HUES48 (cell line): ENCODE measurements around the gene MCRS1.

Experiments used
- H3K27ac ChIP-seq: one replicate; pipeline ENCODE4 v1.7.0; 2013; ENCODE audit warnings: low read depth, low read length, inconsistent platforms
- H3K27me3 ChIP-seq: 2 replicates; pipeline ENCODE4 v1.6.1; 2013; ENCODE audit warnings: mild to moderate bottlenecking, low read length; ENCODE audit not compliant: control insufficient read depth, insufficient read depth
- H3K36me3 ChIP-seq: 2 replicates; pipeline ENCODE4 v1.6.1; 2013; ENCODE audit warnings: low read length; ENCODE audit not compliant: control insufficient read depth, insufficient read depth
- H3K4me1 ChIP-seq: 2 replicates; pipeline ENCODE4 v1.6.1; 2013; ENCODE audit warnings: mild to moderate bottlenecking, low read length; ENCODE audit not compliant: control insufficient read depth, insufficient read depth
- H3K4me3 ChIP-seq: 2 replicates; pipeline ENCODE4 v1.5.1; 2013; ENCODE audit warnings: mild to moderate bottlenecking, low read depth, low read length
- H3K9ac ChIP-seq: 2 replicates; pipeline ENCODE4 v1.6.1; 2013; ENCODE audit warnings: mild to moderate bottlenecking, low read depth, low read length, moderate library complexity
- H3K9me3 ChIP-seq: 2 replicates; pipeline ENCODE4 v1.6.1; 2013; ENCODE audit warnings: low read length; ENCODE audit not compliant: control insufficient read depth, insufficient read depth

The MCRS1 gene

GRCh38 chr12:49545815-49546214 is 22.1 kb downstream of the MCRS1 start:
- no peak overlapping the region for H3K9ac ChIP-seq

GRCh38 chr12:49543914-49544815 is 23.8 kb downstream of the MCRS1 start:
- H3K4me1 ChIP-seq = peaks cover 7% of the 10 kb centered on the region
- peak overlapping the region; percentile 59 for H3K4me3 ChIP-seq
- peaks cover 95% of the 10 kb centered on the region for H3K27me3 ChIP-seq

More at GRCh38 chr12:49545815-49546214, 22.1 kb downstream of the MCRS1 start:
- Histone ChIP-seq H3K4me3 (no peak overlapping the region), H3K27me3 (peaks cover 95% of the 10 kb centered on the region), H3K27ac (no peak overlapping the region), H3K9me3 (no peaks in the 10 kb centered on the region), H3K36me3 (no peaks in the 10 kb centered on the region), H3K4me1 (peaks cover 10% of the 10 kb centered on the region)

GRCh38 chr12:49543221-49543913 is 24.6 kb downstream of the MCRS1 start:
- H3K4me1 ChIP-seq = peaks cover 3% of the 10 kb centered on the region
- H3K27ac ChIP-seq = no peak overlapping the region
- no peaks in the 10 kb centered on the region for H3K36me3 ChIP-seq
- H3K4me3 ChIP-seq = 0 out of 2 replicates have a peak overlapping the region, but pooled peaks have one; percentile 59
- no peak overlapping the region for H3K9ac ChIP-seq
- no peaks in the 10 kb centered on the region for H3K9me3 ChIP-seq
- H3K27me3 ChIP-seq = peaks cover 95% of the 10 kb centered on the region

More at GRCh38 chr12:49543914-49544815, 23.8 kb downstream of the MCRS1 start:
- H3K27ac ChIP-seq = no peak overlapping the region
- no peak overlapping the region for H3K9ac ChIP-seq
- no peaks in the 10 kb centered on the region for H3K9me3 ChIP-seq
- no peaks in the 10 kb centered on the region for H3K36me3 ChIP-seq

- H3K9ac ChIP-seq = no peak overlapping the region
- no peaks in the 10 kb centered on the region for H3K36me3 ChIP-seq
- H3K27ac ChIP-seq = no peak overlapping the region
- H3K27me3 ChIP-seq = peaks cover 95% of the 10 kb centered on the region
- no peak overlapping the region for H3K4me3 ChIP-seq
- H3K9me3 ChIP-seq = no peaks in the 10 kb centered on the region
- H3K4me1 ChIP-seq = peaks cover 6% of the 10 kb centered on the region
Observed at GRCh38 chr12:49542592-49543160, 25.3 kb downstream of the MCRS1 start.

- H3K4me3 ChIP-seq = no peak overlapping the region
- H3K36me3 ChIP-seq = no peaks in the 10 kb centered on the region
- no peaks in the 10 kb centered on the region for H3K9me3 ChIP-seq
- H3K27ac ChIP-seq = no peak overlapping the region
- peaks cover 11% of the 10 kb centered on the region for H3K4me1 ChIP-seq
- H3K27me3 ChIP-seq = peaks cover 95% of the 10 kb centered on the region
- no peak overlapping the region for H3K9ac ChIP-seq
Observed at GRCh38 chr12:49541911-49542505, 25.9 kb downstream of the MCRS1 start.

- no peaks in the 10 kb centered on the region for H3K36me3 ChIP-seq
- no peaks in the 10 kb centered on the region for H3K9me3 ChIP-seq
- no peak overlapping the region for H3K27ac ChIP-seq
- H3K27me3 ChIP-seq = peaks cover 100% of the 10 kb centered on the region
- H3K9ac ChIP-seq = no peak overlapping the region
- H3K4me3 ChIP-seq = no peak overlapping the region
- H3K4me1 ChIP-seq = peaks cover 11% of the 10 kb centered on the region
Observed at GRCh38 chr12:49541140-49541861, 26.6 kb downstream of the MCRS1 start.

- Histone ChIP-seq H3K36me3 (no peaks in the 10 kb centered on the region), H3K4me3 (no peak overlapping the region), H3K4me1 (peaks cover 11% of the 10 kb centered on the region), H3K9me3 (no peaks in the 10 kb centered on the region), H3K27ac (no peak overlapping the region), H3K27me3 (peaks cover 100% of the 10 kb centered on the region), H3K9ac (no peak overlapping the region)
Observed at GRCh38 chr12:49540229-49541139, 27.5 kb downstream of the MCRS1 start.

- H3K27ac ChIP-seq = no peak overlapping the region
- H3K4me1 ChIP-seq = peaks cover 11% of the 10 kb centered on the region
- no peaks in the 10 kb centered on the region for H3K36me3 ChIP-seq
- no peaks in the 10 kb centered on the region for H3K9me3 ChIP-seq
- H3K4me3 ChIP-seq = peak overlapping the region; percentile 41; the same call in 1 of the 2 replicates
- no peak overlapping the region for H3K9ac ChIP-seq
- peaks cover 99% of the 10 kb centered on the region for H3K27me3 ChIP-seq
Observed at GRCh38 chr12:49539406-49540228, 28.3 kb downstream of the MCRS1 start.
